ENCODE results near the gene RGS3. TPM values are rescaled to one million over a fixed set of nuclear protein-coding genes. Genes with fewer than 3 reads are reported as not detected.

The RGS3 gene
- total RNA-seq, 1 experiment from 2014 or later, result 16.6 TPM

GRCh38 chr9:113499876-113500497 is 36.5 kb downstream of the RGS3 start:
- H3K27ac Mint-ChIP-seq, result no peak overlapping the region
- CTCF ChIA-PET, result interaction anchor here (1.1 to 1.8 kb wide), 4 partner anchors 8 to 158 kb away, joined by 3 to 5 read pairs (median 4); no protein-coding TSS in a partner anchor
- H3K4me3 Mint-ChIP-seq, result no peak overlapping the region
- TF ChIP-seq FOXP1 (CRISPR knock-in tag; IDR thresholded peaks at IDR 0.05; ENCODE audit: borderline replicate concordance) (no peak), KAT7 (CRISPR knock-in tag; IDR thresholded peaks at IDR 0.05; ENCODE audit: borderline replicate concordance) (no peak), NFATC4 (CRISPR knock-in tag; IDR thresholded peaks at IDR 0.05) (no peak), NR2C2 (CRISPR knock-in tag; IDR thresholded peaks at IDR 0.05) (no peak), ATF2 (CRISPR knock-in tag; IDR thresholded peaks at IDR 0.05; ENCODE audit: borderline replicate concordance, low read depth) (no peak), CREB1 (CRISPR knock-in tag; IDR thresholded peaks at IDR 0.05) (no peak)
- TF ChIP-seq, protein P1, sequence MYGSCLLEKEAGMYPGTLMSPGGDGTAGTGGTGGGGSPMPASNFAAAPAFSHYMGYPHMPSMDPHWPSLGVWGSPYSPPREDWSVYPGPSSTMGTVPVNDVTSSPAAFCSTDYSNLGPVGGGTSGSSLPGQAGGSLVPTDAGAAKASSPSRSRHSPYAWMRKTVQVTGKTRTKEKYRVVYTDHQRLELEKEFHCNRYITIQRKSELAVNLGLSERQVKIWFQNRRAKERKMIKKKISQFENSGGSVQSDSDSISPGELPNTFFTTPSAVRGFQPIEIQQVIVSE (CRISPR knock-in tag; IDR thresholded peaks at IDR 0.05; ENCODE audit: borderline replicate concordance), result no peak
- H3K27me3 Mint-ChIP-seq (ENCODE audit: low read depth), result peaks cover 4% of the 10 kb centered on the region; the same call in 1 of the 2 replicates
- ATAC-seq, result no peak
- POLR2A ChIA-PET, result no interaction called here
- no peaks in the 10 kb centered on the region for H3K36me3 Mint-ChIP-seq
- no peak for DNase-seq (ENCODE audit: low spot score)
- peaks cover 36% of the 10 kb centered on the region for H3K4me1 Mint-ChIP-seq
- no peaks in the 10 kb centered on the region for H3K9me3 Mint-ChIP-seq

DNA sequence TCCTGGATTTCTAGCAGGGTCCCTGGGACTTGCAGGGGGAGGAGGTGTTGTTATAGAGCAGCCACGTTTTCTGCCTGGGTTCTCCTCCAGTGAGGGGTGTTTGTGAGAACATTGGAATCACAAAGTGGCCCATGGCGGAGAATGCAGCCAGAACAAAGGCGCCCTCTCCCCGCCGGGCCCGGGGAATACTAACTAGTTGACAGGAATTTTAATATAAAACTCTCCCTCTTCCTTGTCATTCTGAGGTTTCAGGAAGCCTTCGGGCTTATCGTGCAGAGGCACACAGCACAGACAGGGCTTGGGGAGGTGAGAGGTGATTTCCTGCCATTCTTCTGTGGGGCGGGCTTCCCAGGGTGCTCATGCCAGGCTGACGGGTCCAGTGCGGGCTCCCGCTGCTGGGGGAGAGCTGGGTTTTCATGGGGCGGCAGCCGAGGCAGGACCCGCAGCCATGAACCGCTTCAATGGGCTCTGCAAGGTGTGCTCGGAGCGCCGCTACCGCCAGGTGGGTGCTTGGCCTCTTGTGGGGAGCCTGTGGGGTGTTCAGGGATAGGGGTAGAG is 37.7 kb downstream of the RGS3 start:
- CTCF ChIA-PET, result interaction anchor here (0.8 to 1.7 kb wide), 4 partner anchors 8 to 90 kb away, joined by 3 to 5 read pairs (median 4); no protein-coding TSS in a partner anchor
- POLR2A ChIA-PET, result interaction anchor here (0.7 to 1.0 kb wide), 2 partner anchors 14 to 17 kb away, joined by 4 to 7 read pairs; no protein-coding TSS in a partner anchor
- Mint-ChIP-seq H3K27me3 (ENCODE audit: low read depth) (peaks cover 4% of the 10 kb centered on the region; the same call in 1 of the 2 replicates), H3K27ac (peak overlapping the region; percentile 95), H3K4me3 (peak overlapping the region; percentile 57), H3K9me3 (no peaks in the 10 kb centered on the region), H3K36me3 (no peaks in the 10 kb centered on the region), H3K4me1 (peaks cover 45% of the 10 kb centered on the region)
- TF ChIP-seq ZNF423 (CRISPR knock-in tag; IDR thresholded peaks at IDR 0.05) (peak; percentile 46; the same call in 1 of the 2 replicates), TEAD4 (CRISPR knock-in tag; IDR thresholded peaks at IDR 0.05) (no peak), SMAD3 (CRISPR knock-in tag; IDR thresholded peaks at IDR 0.05; ENCODE audit: borderline replicate concordance) (no peak), NFE2L1 (CRISPR knock-in tag; IDR thresholded peaks at IDR 0.05) (no peak), ZNF532 (CRISPR knock-in tag; IDR thresholded peaks at IDR 0.05; ENCODE audit: borderline replicate concordance) (no peak)
- TF ChIP-seq, protein P2, sequence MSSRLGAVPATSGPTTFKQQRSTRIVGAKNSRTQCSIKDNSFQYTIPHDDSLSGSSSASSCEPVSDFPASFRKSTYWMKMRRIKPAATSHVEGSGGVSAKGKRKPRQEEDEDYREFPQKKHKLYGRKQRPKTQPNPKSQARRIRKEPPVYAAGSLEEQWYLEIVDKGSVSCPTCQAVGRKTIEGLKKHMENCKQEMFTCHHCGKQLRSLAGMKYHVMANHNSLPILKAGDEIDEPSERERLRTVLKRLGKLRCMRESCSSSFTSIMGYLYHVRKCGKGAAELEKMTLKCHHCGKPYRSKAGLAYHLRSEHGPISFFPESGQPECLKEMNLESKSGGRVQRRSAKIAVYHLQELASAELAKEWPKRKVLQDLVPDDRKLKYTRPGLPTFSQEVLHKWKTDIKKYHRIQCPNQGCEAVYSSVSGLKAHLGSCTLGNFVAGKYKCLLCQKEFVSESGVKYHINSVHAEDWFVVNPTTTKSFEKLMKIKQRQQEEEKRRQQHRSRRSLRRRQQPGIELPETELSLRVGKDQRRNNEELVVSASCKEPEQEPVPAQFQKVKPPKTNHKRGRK (CRISPR knock-in tag; IDR thresholded peaks at IDR 0.05; ENCODE audit: borderline replicate concordance), result no peak
- TF ChIP-seq, protein P3, sequence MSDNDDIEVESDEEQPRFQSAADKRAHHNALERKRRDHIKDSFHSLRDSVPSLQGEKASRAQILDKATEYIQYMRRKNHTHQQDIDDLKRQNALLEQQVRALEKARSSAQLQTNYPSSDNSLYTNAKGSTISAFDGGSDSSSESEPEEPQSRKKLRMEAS (CRISPR knock-in tag; IDR thresholded peaks at IDR 0.05), result 0 out of 2 replicates have a peak, but pooled peaks have one; percentile 8
- TF ChIP-seq, protein P1 (CRISPR knock-in tag; IDR thresholded peaks at IDR 0.05; ENCODE audit: borderline replicate concordance), result no peak
- peak; percentile 79 for ATAC-seq
- DNase-seq (ENCODE audit: low spot score), result peak; percentile 69
